HEK293T (cell line): ENCODE measurements around the gene RIMBP2.

Source experiments
- CTCF ChIA-PET: fragments of 350-600 bp; formaldehyde crosslinking; extraction: SDS; loops from one replicate; lab custom pipeline; 2021; ENCODE audit warnings: antibody characterized with exemption, inconsistent platforms; lab: Yijun Ruan, JAX
- POLR2A ChIA-PET: fragments of 350-600 bp; formaldehyde crosslinking; extraction: SDS; loops from one replicate; lab custom pipeline; 2020; ENCODE audit warnings: antibody characterized with exemption, inconsistent platforms; lab: Yijun Ruan, JAX
- DNase-seq: peaks from one replicate; pipeline ENCODE4 v3.0.0; 2012; ENCODE audit warnings: mixed read lengths; ENCODE audit errors: extremely low spot score
- ARNT ChIP-seq: fragments of 450-650 bp; IDR thresholded peaks from 2 replicates; pipeline ENCODE4 v1.6.1; 2017; ENCODE audit warnings: mild to moderate bottlenecking
- BHLHE40 ChIP-seq: fragments of 450-650 bp; IDR thresholded peaks from 2 replicates; pipeline ENCODE4 v1.6.1; 2016; ENCODE audit warnings: mild to moderate bottlenecking, moderate library complexity, borderline replicate concordance
- CTBP1 ChIP-seq: fragments of 450-650 bp; IDR thresholded peaks from 2 replicates; pipeline ENCODE4 v1.6.1; 2016; ENCODE audit warnings: borderline replicate concordance
- ELF4 ChIP-seq: fragments of 450-650 bp; IDR thresholded peaks from 2 replicates; pipeline ENCODE4 v1.6.1; 2017; ENCODE audit warnings: antibody characterized with exemption
- FOXA1 ChIP-seq: fragments of 450-650 bp; IDR thresholded peaks from 2 replicates; pipeline ENCODE4 v1.6.1; 2016; ENCODE audit warnings: mild to moderate bottlenecking
- FOXK2 ChIP-seq: fragments of 450-650 bp; IDR thresholded peaks from 2 replicates; pipeline ENCODE4 v1.6.1; 2016; ENCODE audit warnings: mild to moderate bottlenecking
- FOXM1 ChIP-seq: fragments of 450-650 bp; IDR thresholded peaks from 2 replicates; pipeline ENCODE4 v1.6.1; 2017; ENCODE audit warnings: mild to moderate bottlenecking, borderline replicate concordance
- HDGF ChIP-seq: fragments of 450-650 bp; IDR thresholded peaks from 2 replicates; pipeline ENCODE4 v1.6.1; 2017; ENCODE audit warnings: antibody characterized with exemption, borderline replicate concordance
- L3MBTL2 ChIP-seq: fragments of 450-650 bp; conservative IDR thresholded peaks from 2 replicates; pipeline ENCODE4 v1.6.1; 2016; ENCODE audit warnings: mild to moderate bottlenecking
- LEF1 ChIP-seq: fragments of 450-650 bp; IDR thresholded peaks from 2 replicates; pipeline ENCODE4 v1.6.1; 2017; ENCODE audit warnings: mild to moderate bottlenecking, borderline replicate concordance
- NFRKB ChIP-seq: fragments of 450-650 bp; IDR thresholded peaks from 2 replicates; pipeline ENCODE4 v1.6.1; 2016; ENCODE audit warnings: mild to moderate bottlenecking, moderate library complexity
- PKNOX1 ChIP-seq: fragments of 450-650 bp; IDR thresholded peaks from 2 replicates; pipeline ENCODE4 v1.6.1; 2016
- SP1 ChIP-seq: fragments of 450-650 bp; IDR thresholded peaks from 2 replicates; pipeline ENCODE4 v1.6.1; 2017
- SUZ12 ChIP-seq: fragments of 450-650 bp; IDR thresholded peaks from 2 replicates; pipeline ENCODE4 v1.6.1; 2016; ENCODE audit warnings: mild to moderate bottlenecking
- TARDBP ChIP-seq: fragments of 450-650 bp; IDR thresholded peaks from 2 replicates; pipeline ENCODE4 v1.6.1; 2016
- ZNF384 ChIP-seq: fragments of 450-650 bp; IDR thresholded peaks from 2 replicates; pipeline ENCODE4 v1.6.1; 2016

Gene RIMBP2

DNA sequence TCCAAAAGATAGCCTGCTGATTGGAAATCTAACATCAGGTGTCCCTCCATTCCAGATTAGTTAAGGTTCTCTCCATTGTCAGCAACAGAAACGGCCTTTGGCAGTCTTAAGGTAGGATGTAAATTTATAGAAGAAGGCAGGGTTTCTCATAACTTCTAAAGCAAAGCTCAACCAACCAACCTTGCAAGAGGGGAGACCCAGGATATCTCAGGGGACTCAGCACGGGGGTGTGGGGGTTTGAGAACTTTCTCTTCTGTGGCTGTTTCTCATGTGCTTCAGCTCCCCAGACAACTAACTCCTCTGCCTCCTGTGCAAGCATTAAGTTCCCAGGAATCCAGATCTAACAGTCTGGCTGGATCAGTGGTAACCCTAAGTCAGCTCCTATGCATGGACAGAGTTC lies 148.1 kb downstream of the RIMBP2 start:
- ChIA-PET POLR2A (no interaction called here), CTCF (no interaction called here)
- DNase-seq, result no peak
- no peak for TF ChIP-seq SP1
- TF ChIP-seq L3MBTL2, result no peak
- no peak for TF ChIP-seq ZNF384
- TF ChIP-seq PKNOX1, result no peak
- no peak for TF ChIP-seq BHLHE40
- no peak for TF ChIP-seq ELF4
- no peak for TF ChIP-seq LEF1
- no peak for TF ChIP-seq CTBP1
- TF ChIP-seq SUZ12, result no peak
- TF ChIP-seq FOXM1, result no peak
- no peak for TF ChIP-seq NFRKB
- TF ChIP-seq HDGF, result no peak
- no peak for TF ChIP-seq FOXA1
- no peak for TF ChIP-seq TARDBP
- TF ChIP-seq FOXK2, result no peak
- no peak for TF ChIP-seq ARNT

DNA sequence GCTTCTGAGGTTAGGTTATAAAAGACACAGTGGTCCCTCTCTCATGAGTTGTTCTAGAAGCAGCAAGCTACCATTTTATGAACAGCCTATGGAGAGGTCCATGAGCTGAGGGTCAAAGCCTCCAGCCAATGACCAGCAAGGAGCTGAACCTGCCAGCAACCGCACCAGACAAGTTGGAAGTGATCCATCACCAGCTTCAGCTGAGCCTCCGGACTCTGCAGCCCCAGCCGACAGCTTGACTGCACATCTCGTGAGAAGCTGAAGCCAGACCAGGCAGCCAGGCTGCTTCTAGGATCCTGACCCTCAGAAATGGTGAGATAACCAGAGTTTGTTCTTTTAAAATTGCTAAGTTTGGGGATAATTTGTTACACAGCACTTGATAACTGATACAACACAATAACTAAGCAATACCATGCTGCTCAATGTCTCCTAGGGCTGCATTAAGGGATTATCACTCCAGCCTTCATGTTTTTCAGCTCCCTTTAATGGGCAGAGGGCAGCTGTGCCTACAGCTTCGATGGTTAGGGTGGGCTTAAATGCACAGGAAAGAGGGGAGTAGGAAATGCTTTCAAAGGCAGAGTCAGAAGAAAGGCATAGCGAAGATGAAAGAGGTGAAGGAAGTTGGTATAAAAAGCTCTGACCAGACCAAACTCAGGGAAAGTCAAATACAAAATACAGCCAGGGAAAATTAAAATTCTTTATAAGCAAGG lies 149.5 kb downstream of the RIMBP2 start:
- TF ChIP-seq CTBP1 (no peak), FOXM1 (no peak), LEF1 (no peak), SP1 (no peak), NFRKB (no peak), ZNF384 (no peak)

DNA sequence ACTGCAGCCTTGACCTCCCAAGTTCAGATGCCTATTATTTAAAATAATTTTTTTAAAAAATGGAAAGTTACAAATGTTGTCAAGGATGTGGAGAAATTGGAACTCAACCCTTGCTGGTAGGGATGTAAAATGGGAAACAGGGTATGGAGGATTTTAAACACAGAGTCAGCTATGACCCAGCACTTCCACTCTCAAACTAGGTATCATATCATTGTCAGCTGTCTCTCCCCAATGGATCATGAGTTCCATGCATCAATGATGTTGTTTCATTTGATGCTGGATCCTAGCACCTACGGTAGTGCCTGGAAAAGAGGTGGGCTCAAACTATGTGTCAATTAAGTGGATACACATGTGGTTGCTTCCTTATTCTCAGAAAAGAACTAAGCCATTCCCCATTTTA lies 150.9 kb downstream of the RIMBP2 start:
- CTCF ChIA-PET, result no interaction called here
- TF ChIP-seq SUZ12 (no peak), ARNT (no peak), PKNOX1 (no peak), ELF4 (no peak), ZNF384 (no peak), FOXM1 (no peak), BHLHE40 (no peak), TARDBP (no peak), FOXK2 (no peak), NFRKB (no peak), SP1 (no peak), L3MBTL2 (no peak), CTBP1 (no peak), FOXA1 (no peak), LEF1 (no peak), HDGF (no peak)
- DNase-seq, result no peak
- POLR2A ChIA-PET, result no interaction called here

More for the DNA sequence above, 149.5 kb downstream of the RIMBP2 start:
- DNase-seq, result no peak
- POLR2A ChIA-PET, result no interaction called here
- CTCF ChIA-PET, result no interaction called here

GRCh38 chr12:130563323-130563722 lies 152.8 kb downstream of the RIMBP2 start:
- CTCF ChIA-PET, result interaction anchor here (0.8 kb wide), 1 partner anchor 180 kb away, joined by 3 read pairs; no protein-coding TSS in a partner anchor
- no peak for DNase-seq
- TF ChIP-seq BHLHE40 (no peak), LEF1 (no peak)
- POLR2A ChIA-PET, result no interaction called here

- TF ChIP-seq LEF1 (no peak), CTBP1 (no peak), BHLHE40 (no peak), ZNF384 (no peak), SUZ12 (no peak), L3MBTL2 (no peak), ELF4 (no peak)
- DNase-seq, result no peak
- ChIA-PET CTCF (interaction anchor here (0.8 kb wide), 1 partner anchor 181 kb away, joined by 3 read pairs; no protein-coding TSS in a partner anchor), POLR2A (no interaction called here)
Observed at GRCh38 chr12:130562716-130563115, 153.4 kb downstream of the RIMBP2 start.

DNA sequence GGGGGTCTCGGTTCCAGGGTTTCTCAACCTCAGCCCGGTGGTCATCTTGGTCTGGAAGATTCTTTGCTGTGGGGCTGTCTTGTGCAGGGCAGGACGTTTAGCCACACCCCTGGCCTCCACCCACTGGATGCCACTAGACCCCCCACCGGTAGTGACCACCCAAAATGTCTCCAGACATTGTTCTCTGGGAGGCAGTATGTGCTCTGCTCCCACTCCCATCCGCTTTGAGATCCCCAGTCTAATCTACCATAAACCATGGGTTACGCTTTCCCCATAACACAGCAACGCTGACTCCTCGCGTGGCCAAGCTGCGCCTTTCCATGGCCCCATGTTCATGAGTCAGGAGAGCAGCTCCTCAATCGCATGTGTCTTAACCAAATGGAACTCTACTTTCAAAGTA lies 155.8 kb downstream of the RIMBP2 start:
- CTCF ChIA-PET, result no interaction called here
- DNase-seq, result no peak
- POLR2A ChIA-PET, result no interaction called here
- TF ChIP-seq FOXM1 (no peak), SP1 (no peak), PKNOX1 (no peak)

GRCh38 chr12:130559806-130560205 lies 156.3 kb downstream of the RIMBP2 start:
- no peak for TF ChIP-seq L3MBTL2
- no peak for TF ChIP-seq SUZ12
- TF ChIP-seq ZNF384, result no peak
- no peak for TF ChIP-seq TARDBP
- no peak for TF ChIP-seq NFRKB
- no peak for TF ChIP-seq CTBP1
- no peak for TF ChIP-seq ARNT
- TF ChIP-seq BHLHE40, result no peak
- no peak for TF ChIP-seq LEF1
- no peak for TF ChIP-seq ELF4
- no peak for TF ChIP-seq SP1
- no peak for TF ChIP-seq FOXA1
- TF ChIP-seq FOXK2, result no peak
- TF ChIP-seq FOXM1, result no peak
- no peak for TF ChIP-seq PKNOX1
- no peak for TF ChIP-seq HDGF
- ChIA-PET CTCF (no interaction called here), POLR2A (no interaction called here)
- DNase-seq, result no peak
